Inferior parietal cortex (tissue), 1 donor: ENCODE data around the gene TCAIM.

ENCODE experiments used
- DNase-seq: peaks from one replicate; pipeline ENCODE4 v3.0.0-alpha.2; 2016; ENCODE audit errors: extremely low spot score

TCAIM gene, protein sequence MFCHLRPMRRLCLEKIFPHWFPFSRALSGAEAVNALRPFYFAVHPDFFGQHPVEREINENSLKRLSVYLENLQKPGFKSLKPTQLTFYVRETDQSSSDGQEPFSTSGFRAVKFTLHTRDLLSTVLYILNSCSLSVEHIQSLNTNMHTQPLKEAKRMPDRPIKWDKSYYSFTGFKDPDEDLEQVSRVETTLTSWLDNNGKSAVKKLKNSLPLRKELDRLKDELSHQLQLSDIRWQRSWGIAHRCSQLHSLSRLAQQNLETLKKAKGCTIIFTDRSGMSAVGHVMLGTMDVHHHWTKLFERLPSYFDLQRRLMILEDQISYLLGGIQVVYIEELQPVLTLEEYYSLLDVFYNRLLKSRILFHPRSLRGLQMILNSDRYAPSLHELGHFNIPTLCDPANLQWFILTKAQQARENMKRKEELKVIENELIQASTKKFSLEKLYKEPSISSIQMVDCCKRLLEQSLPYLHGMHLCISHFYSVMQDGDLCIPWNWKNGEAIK

DNA sequence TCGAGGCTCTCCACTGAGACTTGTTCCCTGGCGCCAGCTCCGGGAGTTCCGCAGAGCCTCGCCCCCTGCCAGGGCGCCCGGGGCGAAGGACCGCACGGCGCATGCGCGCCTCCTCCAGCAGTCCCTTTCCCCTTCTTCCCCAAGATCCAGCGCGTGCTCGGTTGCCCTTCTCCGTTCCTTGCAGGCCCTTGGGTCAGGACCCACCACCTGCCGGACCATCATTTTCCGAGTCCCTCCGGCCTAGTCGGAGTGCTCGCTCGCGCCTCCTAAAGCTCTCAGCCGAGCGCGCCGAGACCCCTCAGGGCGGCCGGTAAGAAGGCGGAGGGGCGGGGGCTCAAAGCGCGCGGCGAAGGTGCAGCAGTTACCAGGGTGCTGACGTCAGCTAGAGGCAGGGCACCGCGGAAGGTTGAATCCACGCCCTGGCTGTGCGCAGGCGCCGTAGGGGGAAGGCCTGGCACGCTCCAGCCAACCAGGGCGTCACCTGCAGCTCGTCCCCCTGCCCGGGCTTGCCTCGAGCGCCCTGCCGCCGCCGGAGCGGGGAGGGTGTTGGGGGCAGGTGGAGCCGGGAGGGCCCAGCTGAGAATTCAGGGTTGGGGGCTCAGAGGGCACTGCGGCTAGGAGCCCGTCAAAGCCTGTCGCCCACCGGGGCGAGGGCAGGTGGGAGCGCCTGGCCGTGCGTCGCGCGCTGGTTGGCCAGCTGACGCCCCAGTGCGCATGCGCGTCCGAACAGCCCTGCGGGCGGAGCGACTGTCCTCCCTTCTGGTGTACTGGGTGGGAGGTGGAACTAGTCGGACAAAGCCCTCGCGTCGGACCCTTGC is at the start of gene TCAIM:
Gene TCAIM, plus strand, starts transcription at position 757 of the 818 bp plus-strand sequence. CDS start 16,017 bp downstream, outside the sequence.
- DNase-seq = peak; percentile 94

DNA sequence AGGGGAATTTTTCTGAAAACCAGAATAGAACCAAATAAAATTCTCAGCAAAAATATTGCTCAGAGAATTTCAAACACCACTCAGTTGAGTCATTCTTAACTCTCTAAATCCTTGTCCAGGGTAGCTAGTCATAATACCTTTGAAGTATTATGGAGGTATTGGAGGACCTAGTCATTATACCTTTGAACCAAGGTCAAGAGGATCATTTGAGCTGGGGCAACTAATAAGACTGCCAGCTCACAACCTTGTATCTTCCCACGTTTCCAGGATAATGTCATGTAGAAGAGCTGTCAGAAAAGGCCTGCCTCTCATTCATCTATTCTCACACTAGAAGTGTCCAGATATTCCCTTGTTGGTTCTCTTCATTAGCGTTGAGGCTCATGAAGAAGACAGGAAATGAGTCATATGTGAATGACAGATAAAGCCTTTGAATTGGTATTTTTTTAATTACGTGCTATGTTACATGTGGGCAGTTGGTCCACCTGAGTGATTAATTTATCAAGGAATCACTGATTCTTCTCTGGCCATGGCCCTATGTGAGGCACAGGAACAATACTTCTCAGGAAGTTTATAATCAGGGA is 48.6 kb upstream of the TCAIM start:
- DNase-seq = no peak

DNA sequence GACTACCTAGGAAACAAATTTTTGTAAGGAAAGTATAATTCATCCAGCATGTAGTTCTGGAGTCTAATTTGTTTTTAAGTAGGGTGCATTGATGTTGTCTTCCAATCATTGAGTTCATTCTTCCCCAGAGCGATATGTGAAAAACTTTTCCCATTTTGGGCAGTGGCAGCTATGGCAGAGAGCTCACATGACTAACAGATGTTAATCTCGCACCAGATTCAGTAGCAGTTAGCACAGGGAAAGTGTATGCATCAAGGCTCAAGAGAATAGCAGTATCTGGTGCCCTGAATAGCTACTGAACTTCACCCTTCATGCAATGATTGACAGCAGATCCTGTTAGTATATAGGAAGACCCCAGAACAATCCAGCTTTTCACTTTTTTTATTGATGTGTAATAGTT is 46.3 kb upstream of the TCAIM start:
- no peak for DNase-seq

- no peak for DNase-seq
Observed at GRCh38 chr3:44292947-44293346, 45.6 kb upstream of the TCAIM start.

DNA sequence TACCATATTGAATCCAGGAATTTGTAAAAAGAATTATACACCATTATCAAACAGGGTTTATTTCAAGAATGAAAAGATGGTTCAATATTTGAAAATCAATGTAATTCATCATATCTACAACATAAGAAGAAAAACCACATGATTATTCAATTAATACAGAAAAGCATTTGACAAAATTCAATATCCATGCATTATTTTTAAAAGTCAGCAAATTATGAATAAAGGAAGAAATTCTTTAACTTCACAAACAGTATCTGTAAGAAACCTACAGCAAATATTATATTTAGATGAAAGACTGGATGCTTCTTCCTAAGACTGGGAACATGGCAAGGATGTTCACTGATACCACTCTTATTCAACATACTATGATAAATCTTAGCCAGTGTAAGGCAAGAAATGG is 41.3 kb upstream of the TCAIM start:
- no peak for DNase-seq

- DNase-seq = no peak
Observed at GRCh38 chr3:44301746-44302145, 36.8 kb upstream of the TCAIM start.

- DNase-seq = no peak
Observed at GRCh38 chr3:44309500-44309899, 29.1 kb upstream of the TCAIM start.

- DNase-seq = no peak
Observed at GRCh38 chr3:44318891-44319311, 19.7 kb upstream of the TCAIM start.

DNA sequence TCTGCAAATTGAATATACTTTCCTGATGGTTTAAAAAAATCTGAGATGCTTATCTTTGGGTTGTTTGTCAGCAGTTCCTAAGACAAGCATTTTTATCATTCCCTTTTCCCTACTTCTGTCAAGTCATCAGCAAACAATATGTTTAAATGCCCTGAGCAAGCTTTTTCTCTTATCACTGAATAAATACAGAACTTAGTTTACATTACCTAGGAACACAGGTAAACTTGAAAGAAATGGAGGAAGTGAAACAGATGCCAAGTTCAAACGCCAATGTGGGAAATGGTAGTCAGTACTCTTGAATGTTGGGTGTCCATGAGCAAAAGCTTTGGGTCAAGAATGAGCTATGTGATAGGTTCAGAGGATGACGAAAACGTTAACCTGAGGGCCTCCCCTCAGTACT is 17.2 kb upstream of the TCAIM start:
- no peak for DNase-seq

DNA sequence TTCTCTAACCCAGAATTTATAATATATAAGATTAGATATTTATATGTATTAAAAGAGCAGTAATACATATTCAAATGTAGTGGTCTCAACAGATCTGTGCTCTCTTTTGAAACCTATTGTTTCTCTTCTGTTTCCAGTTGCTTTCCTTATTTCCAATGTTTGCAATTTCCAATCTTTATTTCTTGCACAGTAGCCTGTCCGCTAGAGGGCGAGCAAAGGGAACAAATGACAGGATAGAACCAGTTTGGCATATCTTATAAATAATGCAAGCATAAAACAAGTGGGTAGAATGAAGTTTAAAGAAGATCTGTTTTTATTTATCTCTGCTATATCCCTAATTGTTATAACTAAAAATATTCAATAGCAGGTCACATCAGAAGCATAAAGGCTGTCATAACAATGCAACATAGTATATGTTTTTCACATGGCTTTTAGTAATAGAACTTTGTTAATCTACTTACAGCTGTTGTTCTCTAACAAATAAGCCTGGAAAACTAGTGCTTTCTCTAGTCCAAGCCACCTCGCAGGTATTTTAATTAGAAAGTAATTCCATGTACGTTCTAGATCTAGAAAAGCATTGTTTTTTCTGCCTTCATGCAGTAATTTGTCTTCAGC is 15.1 kb upstream of the TCAIM start:
- DNase-seq = peak; percentile 89

DNA sequence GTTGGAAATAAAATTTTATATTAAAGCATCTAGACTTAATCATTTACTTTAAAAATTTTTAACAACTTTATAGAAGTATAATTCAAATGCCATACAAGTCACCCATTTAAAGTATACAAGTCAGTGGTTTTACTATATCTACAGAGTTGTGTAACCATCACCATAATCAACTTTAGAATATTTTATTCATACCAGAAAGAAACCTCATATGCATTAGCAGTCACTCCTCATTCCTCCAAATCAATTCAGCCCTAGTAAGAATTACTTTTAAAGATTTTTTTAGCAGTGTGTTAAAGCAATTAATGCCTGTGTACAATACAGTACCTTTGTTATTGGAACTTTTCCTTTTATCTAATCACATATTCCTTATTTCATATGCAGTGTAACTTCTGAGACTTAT is 14.0 kb upstream of the TCAIM start:
- DNase-seq = no peak

DNA sequence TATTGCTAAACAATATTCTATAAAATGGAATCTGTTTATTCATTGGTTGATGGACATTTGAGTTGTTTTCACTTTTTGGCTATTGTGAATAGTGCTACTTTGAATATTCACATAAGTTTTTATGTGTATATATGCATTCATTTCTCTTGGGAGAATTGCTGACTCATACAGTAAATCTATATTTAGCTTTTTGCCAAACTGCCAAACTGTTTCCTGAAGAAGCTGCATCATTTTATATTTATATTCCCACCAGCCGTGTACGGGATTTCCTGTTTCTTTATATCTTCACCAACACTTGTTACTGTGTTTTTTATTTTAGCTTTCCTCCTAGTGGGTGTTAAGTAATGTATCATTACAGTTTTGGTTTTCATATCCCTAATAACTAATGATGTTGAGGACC is 12.5 kb upstream of the TCAIM start:
- no peak for DNase-seq

DNA sequence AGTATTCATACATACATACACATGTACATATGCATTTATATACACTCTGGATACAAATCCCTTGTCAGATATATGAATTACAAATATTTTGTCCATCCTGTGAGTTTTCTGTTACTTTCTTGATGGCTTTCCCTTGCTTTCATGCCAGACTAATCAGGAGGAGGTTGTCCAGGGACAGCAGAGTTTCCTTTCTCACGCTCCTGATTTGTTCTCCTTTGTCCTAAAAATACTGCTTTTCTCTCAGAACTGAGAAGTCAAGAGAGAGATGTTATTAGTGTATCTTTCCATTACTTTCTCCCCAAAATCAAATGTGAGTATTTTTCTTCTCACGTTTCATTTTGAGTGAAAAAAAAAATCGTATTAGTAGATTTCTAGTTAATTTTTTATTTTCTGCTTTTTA is 12.1 kb upstream of the TCAIM start:
- DNase-seq = no peak

GRCh38 chr3:44329946-44330345 is 8.6 kb upstream of the TCAIM start:
- no peak for DNase-seq

DNA sequence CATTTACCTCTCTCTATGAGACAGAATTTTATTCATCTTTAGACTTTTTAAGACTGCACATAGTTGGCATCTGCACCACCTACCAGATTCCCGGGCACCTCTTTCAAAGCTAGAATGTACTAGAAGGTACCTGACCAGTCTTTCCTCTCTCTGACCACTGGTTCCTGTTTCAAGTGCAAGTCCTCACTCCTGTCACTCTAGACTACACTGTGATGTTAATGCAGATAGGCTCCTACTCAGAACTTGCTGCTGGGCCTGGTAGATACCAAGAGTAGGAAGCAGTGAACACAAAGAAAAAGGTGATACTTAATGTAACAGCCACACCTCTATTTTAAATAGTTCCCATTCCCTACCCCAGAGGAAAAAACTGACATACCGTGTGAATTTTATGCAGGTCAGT is 8.1 kb upstream of the TCAIM start:
- no peak for DNase-seq

DNA sequence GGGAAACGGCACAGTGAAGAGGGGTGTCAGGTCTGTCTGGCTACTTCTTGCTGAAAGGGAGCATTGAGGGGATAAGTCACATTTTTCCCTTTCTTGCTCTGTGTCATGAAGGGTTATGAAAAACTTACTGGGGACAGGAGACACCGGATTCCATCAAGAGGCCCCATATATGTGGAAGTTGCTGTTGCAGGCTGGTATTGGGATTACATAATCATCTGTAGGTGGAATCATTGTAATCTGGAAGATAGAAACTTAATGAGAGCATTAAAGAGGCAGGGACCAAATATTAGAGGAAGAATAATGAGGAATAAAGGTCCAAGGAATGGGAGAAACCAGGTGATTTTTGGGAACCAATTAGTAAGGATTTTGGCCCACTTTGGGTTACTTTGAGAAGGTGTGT is 4.2 kb upstream of the TCAIM start:
- no peak for DNase-seq

DNA sequence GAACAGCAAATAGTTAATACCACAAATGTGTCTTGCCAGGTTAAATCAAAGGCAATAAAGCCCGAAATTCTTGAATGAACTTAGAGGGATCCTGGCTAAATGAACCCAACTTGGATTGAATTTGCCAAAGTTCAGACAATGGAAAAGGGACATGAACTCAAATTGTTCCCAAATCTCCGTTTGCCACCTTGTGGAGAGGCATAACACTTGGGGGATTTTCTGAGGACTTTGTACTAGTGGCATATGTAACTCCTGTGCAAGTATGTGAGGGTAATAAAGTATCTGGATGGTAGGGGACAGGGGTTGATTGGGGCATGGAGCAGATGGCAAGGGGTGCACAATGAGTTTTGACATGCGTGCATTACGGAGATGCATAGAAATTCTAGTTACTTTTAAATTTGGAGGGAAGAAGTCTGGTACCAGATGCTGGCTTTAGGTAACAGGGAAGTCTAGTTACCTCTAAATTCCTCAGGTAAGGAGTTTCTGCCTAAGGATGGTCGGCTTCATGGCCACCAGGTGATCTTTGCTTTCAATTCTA is 1.2 kb upstream of the TCAIM start:
- no peak for DNase-seq

GRCh38 chr3:44338828-44339127 is 212 bp downstream of the TCAIM start:
- no peak for DNase-seq

DNA sequence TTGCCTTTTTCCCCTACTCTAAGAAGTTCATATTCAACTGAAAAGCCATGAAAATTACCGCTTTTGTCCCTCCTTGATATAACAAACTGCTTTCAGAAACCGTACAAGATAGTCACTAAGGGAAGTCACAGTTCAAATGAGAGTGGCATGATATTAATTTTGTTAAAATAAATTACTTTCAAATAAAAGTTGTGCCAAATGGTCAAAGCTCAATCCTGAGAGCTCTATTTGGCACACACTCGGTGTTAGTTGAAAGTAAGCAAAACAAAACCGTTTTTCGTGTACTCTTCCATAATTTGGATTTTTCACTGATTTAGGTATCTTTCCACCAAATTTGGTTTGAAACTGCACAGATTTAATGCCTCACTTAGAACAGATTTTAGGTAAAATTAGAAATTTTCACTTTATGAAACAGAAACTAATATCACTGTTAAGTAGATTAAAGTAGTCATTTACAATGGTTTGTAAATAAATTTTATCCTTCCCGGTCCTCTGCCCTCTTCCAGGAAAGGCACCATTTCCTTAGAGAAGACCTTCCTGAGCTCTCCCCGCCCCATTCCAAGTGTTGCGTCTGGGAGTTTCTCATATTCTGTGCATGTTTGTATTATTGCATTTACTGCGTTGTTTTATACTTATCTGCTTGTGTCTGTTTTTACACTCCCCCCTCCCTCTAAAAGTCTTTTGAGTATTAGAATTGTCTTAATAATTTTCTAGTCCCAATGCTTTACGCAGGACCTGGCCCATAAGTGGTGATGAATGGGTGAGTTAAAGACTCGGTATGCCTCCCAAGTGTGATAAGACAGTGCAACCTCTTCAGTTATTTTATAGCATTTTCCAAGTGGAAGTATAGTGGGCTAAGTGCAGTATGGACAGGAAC is 853 bp downstream of the TCAIM start:
- no peak for DNase-seq

GRCh38 chr3:44340058-44340395 is 1.5 kb downstream of the TCAIM start:
- DNase-seq = no peak

- DNase-seq = no peak
Observed at GRCh38 chr3:44342176-44342790, 3.7 kb downstream of the TCAIM start.
